IPS DF 6.9 (cell line): ENCODE measurements around the gene ZDHHC20.
"Not testable (repeated sequence)": the region's sequence is repeated elsewhere in the genome, so short reads cannot be mapped to it uniquely, and the experiment has no call there.

Experiments used
- DNase-seq: peaks from one replicate; pipeline ENCODE4 v3.0.0-alpha.2; 2013; ENCODE audit warnings: low read depth, low spot score
- H3K27ac ChIP-seq: one replicate; pipeline ENCODE4 v1.5.1; 2013; ENCODE audit warnings: low read length, control low read depth
- H3K27me3 ChIP-seq: 2 replicates; pipeline ENCODE4 v1.6.1; 2013; ENCODE audit warnings: mild to moderate bottlenecking, low read length; ENCODE audit not compliant: control insufficient read depth, insufficient read depth
- H3K36me3 ChIP-seq: 2 replicates; pipeline ENCODE4 v1.6.1; 2013; ENCODE audit warnings: low read length; ENCODE audit not compliant: control insufficient read depth, insufficient read depth
- H3K4me1 ChIP-seq: 2 replicates; pipeline ENCODE4 v1.6.1; 2013; ENCODE audit warnings: low read length; ENCODE audit not compliant: control insufficient read depth, insufficient read depth
- H3K4me3 ChIP-seq: 2 replicates; pipeline ENCODE4 v1.5.1; 2013; ENCODE audit warnings: mild to moderate bottlenecking, low read length
- H3K9me3 ChIP-seq: 2 replicates; pipeline ENCODE4 v1.6.1; 2013; ENCODE audit warnings: low read length, inconsistent platforms; ENCODE audit not compliant: control insufficient read depth, insufficient read depth
- WGBS: extraction: QIAGEN DNeasy Blood & Tissue Kit; methylation state at CpG from one replicate; pipeline ENCODE4 v1.1.7; 2013; ENCODE audit warnings: mixed read lengths, missing lambda C conversion rate; ENCODE audit not compliant: insufficient read length, insufficient coverage; 5-methylcytosine and 5-hydroxymethylcytosine counted together

ZDHHC20 gene

GRCh38 chr13:21435687-21436151 is 23.4 kb downstream of the ZDHHC20 start:
- Histone ChIP-seq H3K4me1 (no peaks in the 10 kb centered on the region), H3K4me3 (no peak overlapping the region), H3K36me3 (no peaks in the 10 kb centered on the region), H3K27ac (no peak overlapping the region), H3K9me3 (no peaks in the 10 kb centered on the region), H3K27me3 (no peaks in the 10 kb centered on the region)
- no peak for DNase-seq
- no CpG with 5 or more reads among the region's 2 CpGs for whole genome bisulfite sequencing

GRCh38 chr13:21435231-21435630 is 23.9 kb downstream of the ZDHHC20 start:
- DNase-seq: no peak
- Histone ChIP-seq H3K4me1 (no peaks in the 10 kb centered on the region), H3K27me3 (no peaks in the 10 kb centered on the region), H3K4me3 (no peak overlapping the region), H3K9me3 (no peaks in the 10 kb centered on the region), H3K27ac (no peak overlapping the region), H3K36me3 (no peaks in the 10 kb centered on the region)
- no CpG with 5 or more reads among the region's 2 CpGs for WGBS

- WGBS: no CpG with 5 or more reads among the region's 3 CpGs
- no peak overlapping the region for H3K4me3 ChIP-seq
- DNase-seq: no peak
Measured at GRCh38 chr13:21434588-21434987, 24.5 kb downstream of the ZDHHC20 start.

GRCh38 chr13:21429211-21429610 is 29.9 kb downstream of the ZDHHC20 start:
- no peaks in the 10 kb centered on the region for H3K27me3 ChIP-seq
- no peaks in the 10 kb centered on the region for H3K9me3 ChIP-seq
- H3K4me3 ChIP-seq: no peak overlapping the region
- DNase-seq: no peak
- no CpG with 5 or more reads among the region's 2 CpGs for WGBS
- H3K36me3 ChIP-seq: no peaks in the 10 kb centered on the region
- no peak overlapping the region for H3K27ac ChIP-seq
- H3K4me1 ChIP-seq: no peaks in the 10 kb centered on the region

More at GRCh38 chr13:21434588-21434987, 24.5 kb downstream of the ZDHHC20 start:
- no peaks in the 10 kb centered on the region for H3K36me3 ChIP-seq
- no peak overlapping the region for H3K27ac ChIP-seq
- no peaks in the 10 kb centered on the region for H3K4me1 ChIP-seq
- H3K27me3 ChIP-seq: no peaks in the 10 kb centered on the region
- H3K9me3 ChIP-seq: no peaks in the 10 kb centered on the region

GRCh38 chr13:21427741-21428140 is 31.4 kb downstream of the ZDHHC20 start:
- Histone ChIP-seq H3K4me3 (no peak overlapping the region), H3K9me3 (no peaks in the 10 kb centered on the region), H3K27me3 (no peaks in the 10 kb centered on the region), H3K36me3 (no peaks in the 10 kb centered on the region), H3K4me1 (no peaks in the 10 kb centered on the region), H3K27ac (no peak overlapping the region)
- DNase-seq: no peak
- WGBS: no CpG with 5 or more reads among the region's 2 CpGs

GRCh38 chr13:21426238-21426637 is 32.9 kb downstream of the ZDHHC20 start:
- no peak for DNase-seq
- Histone ChIP-seq H3K36me3 (no peaks in the 10 kb centered on the region), H3K27ac (no peak overlapping the region), H3K9me3 (no peaks in the 10 kb centered on the region), H3K4me3 (no peak overlapping the region), H3K27me3 (no peaks in the 10 kb centered on the region), H3K4me1 (no peaks in the 10 kb centered on the region)
- no CpG with 5 or more reads among the region's 1 CpG for WGBS

- Histone ChIP-seq H3K27me3 (no peaks in the 10 kb centered on the region), H3K9me3 (no peaks in the 10 kb centered on the region), H3K36me3 (no peaks in the 10 kb centered on the region), H3K27ac (no peak overlapping the region), H3K4me3 (no peak overlapping the region), H3K4me1 (no peaks in the 10 kb centered on the region)
- DNase-seq: no peak
- WGBS: no CpG with 5 or more reads among the region's 3 CpGs
Measured at GRCh38 chr13:21420706-21421105, 38.4 kb downstream of the ZDHHC20 start.

- H3K4me1 ChIP-seq: peaks cover 1% of the 10 kb centered on the region; the same call in 1 of the 2 replicates
- H3K36me3 ChIP-seq: no peaks in the 10 kb centered on the region
- H3K4me3 ChIP-seq: no peak overlapping the region
- WGBS: 100% methylated on average over 1 of the region's 1 CpG
- H3K27me3 ChIP-seq: no peaks in the 10 kb centered on the region
- no peak overlapping the region for H3K27ac ChIP-seq
- no peak for DNase-seq
- H3K9me3 ChIP-seq: no peaks in the 10 kb centered on the region
Measured at GRCh38 chr13:21413013-21413412, 46.1 kb downstream of the ZDHHC20 start.

GRCh38 chr13:21410453-21410852 is 48.6 kb downstream of the ZDHHC20 start:
- not testable (repeated sequence) for H3K9me3 ChIP-seq

GRCh38 chr13:21405309-21405708 is 53.8 kb downstream of the ZDHHC20 start:
- H3K4me3 ChIP-seq: no peak overlapping the region
- no peak for DNase-seq
- no peaks in the 10 kb centered on the region; the same call in 1 of the 2 replicates for H3K4me1 ChIP-seq
- WGBS: no CpG with 5 or more reads among the region's 1 CpG
- no peaks in the 10 kb centered on the region for H3K27me3 ChIP-seq
- no peak overlapping the region for H3K27ac ChIP-seq
- H3K36me3 ChIP-seq: no peaks in the 10 kb centered on the region
- no peaks in the 10 kb centered on the region for H3K9me3 ChIP-seq

More at GRCh38 chr13:21410453-21410852, 48.6 kb downstream of the ZDHHC20 start:
- not testable (repeated sequence) for DNase-seq, H3K27me3 ChIP-seq, H3K4me3 ChIP-seq, H3K4me1 ChIP-seq, H3K36me3 ChIP-seq, H3K27ac ChIP-seq
- WGBS: no CpG with 5 or more reads among the region's 2 CpGs

GRCh38 chr13:21402586-21403307 is 56.4 kb downstream of the ZDHHC20 start:
- no peaks in the 10 kb centered on the region for H3K9me3 ChIP-seq
- no peak overlapping the region for H3K4me3 ChIP-seq
- H3K36me3 ChIP-seq: no peaks in the 10 kb centered on the region
- DNase-seq: no peak
- no peaks in the 10 kb centered on the region for H3K4me1 ChIP-seq
- H3K27ac ChIP-seq: no peak overlapping the region
- no CpG with 5 or more reads among the region's 3 CpGs for WGBS
- H3K27me3 ChIP-seq: no peaks in the 10 kb centered on the region
